A549 (cell line): ENCODE results near the gene TOM1L1. TPM values are rescaled to one million over a fixed set of nuclear protein-coding genes. Genes with fewer than 3 reads are reported as not detected.

ENCODE experiments used
- ATAC-seq, 2 experiments: fragments of 200-7000 bp in 1 of 2; fragments of >200 bp in 1 of 2; cut with Nextera tagmentation in 1 of 2; cut with Tn5 transposase in 1 of 2; 3 replicates each; pipeline versions ENCODE4 v1.8.0 to v1.9.1; 2018 to 2020; ENCODE audit warnings: mild to moderate bottlenecking in 1 of 2, moderate library complexity in 1 of 2
- CTCF ChIA-PET: fragments of 300-600 bp; sonication (Branson Sonifier 250); formaldehyde crosslinking; extraction: SDS; loops from one replicate; lab custom pipeline; 2021; ENCODE audit warnings: antibody characterized with exemption, inconsistent platforms; lab: Yijun Ruan, JAX
- POLR2A ChIA-PET: fragments of 350-600 bp; formaldehyde crosslinking; extraction: SDS; loops from one replicate; lab custom pipeline; 2021; ENCODE audit warnings: antibody characterized with exemption, inconsistent platforms; lab: Yijun Ruan, JAX
- DNase-seq, 2 experiments: peaks; one replicate each; pipeline versions ENCODE4 v3.0.0 to v3.0.0-alpha.2; 2011 to 2016; ENCODE audit warnings: low read depth in 1 of 2, low spot score in 1 of 2
- FAIRE-seq: peaks from 2 replicates; lab custom pipeline; 2011; peaks lifted over from hg19 to GRCh38; lab: Jason Lieb, UNC
- H3K27ac ChIP-seq, 2 experiments: fragments of >200 bp; sonication (Bioruptor Twin); formaldehyde crosslinking; 3 replicates each; pipeline ENCODE4 v1.5.1; 2016 to 2017
- H3K4me1 ChIP-seq: fragments of >200 bp; sonication (Bioruptor Twin); formaldehyde crosslinking; 3 replicates; pipeline ENCODE4 v1.6.1; 2016
- H3K4me2 ChIP-seq: fragments of >200 bp; sonication (Bioruptor Twin); formaldehyde crosslinking; 3 replicates; pipeline ENCODE4 v1.6.1; 2016
- H3K4me3 ChIP-seq: fragments of >200 bp; sonication (Bioruptor Twin); formaldehyde crosslinking; 3 replicates; pipeline ENCODE4 v1.5.1; 2016
- H3K9me3 ChIP-seq: fragments of >200 bp; sonication (Bioruptor Twin); formaldehyde crosslinking; 3 replicates; pipeline ENCODE4 v1.6.1; 2016
- CHD4 ChIP-seq: fragments of 200-600 bp; sonication (generic); IDR thresholded peaks from 2 replicates; pipeline ENCODE4 v1.6.1; 2016; ENCODE audit warnings: antibody characterized with exemption, mild to moderate bottlenecking, borderline replicate concordance
- FOSL2 ChIP-seq, 2 experiments: fragments of 450-650 bp in 1 of 2; fragments of >200 bp in 1 of 2; sonication (Bioruptor Twin) in 1 of 2; formaldehyde crosslinking; IDR thresholded peaks; 2 replicates each; pipeline versions ENCODE4 v1.5.0 to v1.6.1; 2016 to 2020; ENCODE audit warnings: mild to moderate bottlenecking in 1 of 2, moderate library complexity in 1 of 2
- FOXS1 ChIP-seq: fragments of 250-450 bp; sonication (Bioruptor Pico); IDR thresholded peaks from 2 replicates; pipeline ENCODE4 v1.5.0; 2020; ENCODE audit warnings: mild to moderate bottlenecking, moderate library complexity
- GATA3 ChIP-seq: IDR thresholded peaks from 2 replicates; pipeline ENCODE4 v1.6.1; 2012; ENCODE audit warnings: borderline replicate concordance
- HOXB13 ChIP-seq: fragments of 250-450 bp; sonication (Bioruptor Pico); IDR thresholded peaks from 2 replicates; pipeline ENCODE4 v1.5.0; 2020; ENCODE audit warnings: low read depth, mild to moderate bottlenecking, moderate library complexity
- HOXB5 ChIP-seq: fragments of 250-450 bp; sonication (Bioruptor Pico); IDR thresholded peaks from 2 replicates; pipeline ENCODE4 v1.5.0; 2020; ENCODE audit warnings: mild to moderate bottlenecking, moderate library complexity
- KDM1A ChIP-seq: fragments of 200-600 bp; sonication (generic); IDR thresholded peaks from 2 replicates; pipeline ENCODE4 v1.6.1; 2016; ENCODE audit warnings: low read depth, mild to moderate bottlenecking
- KDM5A ChIP-seq: fragments of 200-600 bp; sonication (generic); IDR thresholded peaks from 2 replicates; pipeline ENCODE4 v1.6.1; 2016; ENCODE audit warnings: antibody characterized with exemption, mild to moderate bottlenecking
- MAZ ChIP-seq: fragments of 150-350 bp; IDR thresholded peaks from 2 replicates; pipeline ENCODE4 v1.6.1; 2014; ENCODE audit warnings: antibody characterized with exemption, low read depth, low read length, borderline replicate concordance
- NFE2L2 ChIP-seq: fragments of 150-350 bp; conservative IDR thresholded peaks from 2 replicates; pipeline ENCODE4 v1.6.1; 2014; ENCODE audit warnings: low read length
- RARB ChIP-seq: fragments of 250-450 bp; sonication (Bioruptor Pico); IDR thresholded peaks from 2 replicates; pipeline ENCODE4 v1.8.0; 2021; ENCODE audit warnings: mild to moderate bottlenecking, moderate library complexity
- RFX5 ChIP-seq: fragments of 450-650 bp; IDR thresholded peaks from 2 replicates; pipeline ENCODE4 v1.7.1; 2014; ENCODE audit warnings: antibody characterized with exemption, mild to moderate bottlenecking, moderate library complexity
- RNF2 ChIP-seq: fragments of 200-600 bp; sonication (generic); IDR thresholded peaks from 2 replicates; pipeline ENCODE4 v1.6.1; 2016; ENCODE audit warnings: low read depth, mild to moderate bottlenecking, antibody characterized with exemption, moderate library complexity, borderline replicate concordance
- SREBF2 ChIP-seq: fragments of 450-650 bp; IDR thresholded peaks from 2 replicates; pipeline ENCODE4 v1.6.1; 2014; ENCODE audit warnings: mild to moderate bottlenecking, moderate library complexity
- TFCP2L1 ChIP-seq: fragments of 250-450 bp; sonication (Bioruptor Pico); IDR thresholded peaks from 2 replicates; pipeline ENCODE4 v1.5.0; 2021; ENCODE audit warnings: mild to moderate bottlenecking
- TP53 ChIP-seq: fragments of 250-450 bp; sonication (Bioruptor Pico); IDR thresholded peaks from 2 replicates; pipeline ENCODE4 v1.5.0; 2021; ENCODE audit warnings: mild to moderate bottlenecking, moderate library complexity
- ZFP36 ChIP-seq: fragments of 450-650 bp; IDR thresholded peaks from 2 replicates; pipeline ENCODE4 v1.6.1; 2014; ENCODE audit warnings: borderline replicate concordance; ENCODE audit not compliant: partially characterized antibody
- WGBS: methylation state at CpG from one replicate; pipeline ENCODE4 v1.1.6; 2017; ENCODE audit errors: missing lambda C conversion rate; 5-methylcytosine and 5-hydroxymethylcytosine counted together
- polyA plus RNA-seq, 4 experiments: library from polyadenylated mRNA; depleted of rRNA in 3 of 4; stranded (reverse); fragments of >200 nt; fragmentation: RNase III in 1 of 4; extraction: RNeasy Plus Mini Kit Qiagen cat#74134 plus additional on column Dnase treatment in 1 of 4; gene quantifications; 2 replicates in 3 of 4; 3 replicates in 1 of 4; pipeline ENCODE4 v1.2.3, GENCODE V29; 2011 to 2017
- TF ChIP-seq, protein P1 (sequence below): IDR thresholded peaks from 2 replicates; pipeline ENCODE4 v1.6.1; 2012
- TF ChIP-seq, protein P2 (sequence below): IDR thresholded peaks from 2 replicates; pipeline ENCODE4 v1.6.1; 2012
- TF ChIP-seq, protein P3 (sequence below): fragments of 250-450 bp; sonication (Bioruptor Pico); IDR thresholded peaks from 2 replicates; pipeline ENCODE4 v1.5.0; 2020; ENCODE audit warnings: low read depth, mild to moderate bottlenecking, moderate library complexity
- TF ChIP-seq, protein P4 (sequence below): fragments of 250-450 bp; sonication (Bioruptor Pico); IDR thresholded peaks from 2 replicates; pipeline ENCODE4 v1.5.0; 2021; ENCODE audit warnings: mild to moderate bottlenecking, moderate library complexity, borderline replicate concordance
- TF ChIP-seq, protein P5 (sequence below): fragments of 150-350 bp; IDR thresholded peaks from 2 replicates; pipeline ENCODE4 v1.6.1; 2014; ENCODE audit warnings: low read depth, mild to moderate bottlenecking, low read length
- TF ChIP-seq, protein P6 (sequence below): fragments of 200-600 bp; sonication (generic); IDR thresholded peaks from 2 replicates; pipeline ENCODE4 v1.6.1; 2016; ENCODE audit warnings: antibody characterized with exemption, mild to moderate bottlenecking, moderate library complexity

TOM1L1 gene
- polyA plus RNA-seq, 2 of the 4 experiments (the other 2 are of a cell fraction): 53.4 to 117 TPM

DNA sequence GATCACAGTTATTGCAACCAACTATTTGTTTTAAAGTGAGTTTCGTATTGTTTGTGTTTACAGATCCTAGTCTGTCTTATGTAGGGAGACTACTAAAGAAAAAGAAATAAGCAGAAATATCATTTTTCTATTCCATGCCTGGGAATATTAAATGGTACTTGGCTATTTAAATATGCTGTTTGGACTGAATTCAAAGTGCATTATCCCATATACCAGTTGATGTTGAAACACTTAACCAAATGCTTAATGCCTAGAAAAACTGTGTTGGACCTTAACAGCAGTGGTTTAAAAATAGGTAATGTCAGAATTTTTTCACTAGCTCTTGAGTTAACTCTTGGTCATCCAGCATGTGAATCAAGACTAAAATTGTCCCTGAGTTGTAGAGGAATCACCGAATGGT lies 37.5 kb upstream of the TOM1L1 start (continued):
- TF ChIP-seq TP53 (CRISPR knock-in tag) (no peak), TFCP2L1 (CRISPR knock-in tag) (no peak), NFE2L2 (no peak), RFX5 (no peak), RARB (CRISPR knock-in tag) (no peak), FOXS1 (CRISPR knock-in tag) (no peak)
- TF ChIP-seq, protein P1, sequence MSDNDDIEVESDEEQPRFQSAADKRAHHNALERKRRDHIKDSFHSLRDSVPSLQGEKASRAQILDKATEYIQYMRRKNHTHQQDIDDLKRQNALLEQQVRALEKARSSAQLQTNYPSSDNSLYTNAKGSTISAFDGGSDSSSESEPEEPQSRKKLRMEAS: no peak
- TF ChIP-seq, protein P2, sequence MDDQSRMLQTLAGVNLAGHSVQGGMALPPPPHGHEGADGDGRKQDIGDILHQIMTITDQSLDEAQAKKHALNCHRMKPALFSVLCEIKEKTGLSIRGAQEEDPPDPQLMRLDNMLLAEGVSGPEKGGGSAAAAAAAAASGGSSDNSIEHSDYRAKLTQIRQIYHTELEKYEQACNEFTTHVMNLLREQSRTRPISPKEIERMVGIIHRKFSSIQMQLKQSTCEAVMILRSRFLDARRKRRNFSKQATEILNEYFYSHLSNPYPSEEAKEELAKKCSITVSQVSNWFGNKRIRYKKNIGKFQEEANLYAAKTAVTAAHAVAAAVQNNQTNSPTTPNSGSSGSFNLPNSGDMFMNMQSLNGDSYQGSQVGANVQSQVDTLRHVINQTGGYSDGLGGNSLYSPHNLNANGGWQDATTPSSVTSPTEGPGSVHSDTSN: no peak
- TF ChIP-seq, protein P3, sequence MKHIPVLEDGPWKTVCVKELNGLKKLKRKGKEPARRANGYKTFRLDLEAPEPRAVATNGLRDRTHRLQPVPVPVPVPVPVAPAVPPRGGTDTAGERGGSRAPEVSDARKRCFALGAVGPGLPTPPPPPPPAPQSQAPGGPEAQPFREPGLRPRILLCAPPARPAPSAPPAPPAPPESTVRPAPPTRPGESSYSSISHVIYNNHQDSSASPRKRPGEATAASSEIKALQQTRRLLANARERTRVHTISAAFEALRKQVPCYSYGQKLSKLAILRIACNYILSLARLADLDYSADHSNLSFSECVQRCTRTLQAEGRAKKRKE (CRISPR knock-in tag): no peak

DNA sequence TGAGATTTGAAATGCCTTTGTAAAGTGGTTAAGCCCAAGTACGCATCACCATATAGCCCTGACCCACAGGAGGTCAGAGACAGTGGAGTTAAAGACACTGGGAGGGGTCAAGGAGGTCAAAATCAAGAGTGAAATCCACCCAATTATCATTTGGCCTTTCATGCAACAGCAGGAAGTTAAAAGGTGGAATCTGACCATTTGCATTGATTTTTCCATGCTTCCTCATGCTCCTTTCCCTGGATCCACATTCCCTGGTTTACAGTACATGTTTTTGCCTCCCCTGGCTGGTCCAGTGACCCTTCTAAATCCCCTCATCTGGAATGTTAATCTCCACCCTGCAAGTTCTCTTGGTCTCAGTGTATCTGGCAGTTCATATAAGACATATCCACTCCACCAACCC lies 36.6 kb upstream of the TOM1L1 start:
- CTCF ChIA-PET: interaction anchor here (0.7 kb wide), 1 partner anchor 78 kb away, joined by 3 read pairs; no protein-coding TSS in a partner anchor
- Histone ChIP-seq H3K4me3 (no peak overlapping the region), H3K9me3 (no peaks in the 10 kb centered on the region), H3K4me2 (no peak overlapping the region), H3K4me1 (no peaks in the 10 kb centered on the region), H3K27ac (no peak overlapping the region)
- DNase-seq: no peak
- TF ChIP-seq ZFP36 (no peak), RNF2 (no peak), FOSL2 (IDR thresholded peaks at IDR 0.05) (no peak), FOSL2 (CRISPR knock-in tag; IDR thresholded peaks at IDR 0.05) (no peak), SREBF2 (no peak), KDM1A (no peak), MAZ (no peak), HOXB13 (CRISPR knock-in tag) (no peak), CHD4 (no peak), TP53 (CRISPR knock-in tag) (no peak)
- TF ChIP-seq, protein P1: no peak
- POLR2A ChIA-PET: no interaction called here
- ATAC-seq: no peak
- WGBS: 0% methylated on average over 1 of the region's 1 CpG
- FAIRE-seq: no peak

DNA sequence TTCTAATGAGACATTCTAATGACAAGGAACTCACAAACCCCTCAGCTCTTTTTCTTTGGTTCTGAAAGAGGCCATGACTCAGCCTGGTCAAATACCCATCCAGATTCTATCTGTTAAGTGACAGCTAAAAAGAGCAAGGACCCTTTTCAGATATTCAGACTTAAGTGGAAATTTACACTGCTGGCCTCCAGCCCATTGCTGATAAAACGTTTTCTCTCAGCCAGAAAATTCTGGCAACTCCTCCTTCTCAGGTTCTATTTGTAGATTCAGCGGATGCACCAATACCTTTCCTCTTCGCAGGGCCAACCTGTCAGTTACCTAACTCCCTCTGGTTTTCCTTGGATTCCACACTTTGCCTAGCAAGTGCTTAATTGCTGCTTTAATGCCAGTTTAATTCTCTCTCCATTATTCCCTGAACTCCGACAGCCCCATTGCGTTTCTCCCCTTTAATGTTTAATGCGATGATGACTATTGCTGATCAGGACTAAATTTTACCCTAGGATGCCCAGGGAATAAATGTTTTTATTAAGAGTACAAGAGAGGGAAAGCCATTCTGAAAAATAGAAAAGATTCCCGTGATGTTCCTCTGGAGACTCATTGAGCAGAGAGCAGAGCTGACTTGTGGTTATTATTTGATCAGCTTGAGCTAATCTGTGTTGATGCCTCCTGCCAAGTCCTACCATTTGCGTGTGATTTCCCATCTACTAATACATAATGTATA lies 35.9 kb upstream of the TOM1L1 start:
- H3K4me3 ChIP-seq: no peak overlapping the region
- no peaks in the 10 kb centered on the region for H3K4me1 ChIP-seq
- CTCF ChIA-PET: interaction anchor here (0.7 kb wide), 1 partner anchor 77 kb away, joined by 3 read pairs; no protein-coding TSS in a partner anchor
- DNase-seq: no peak
- no peak overlapping the region for H3K27ac ChIP-seq
- no peak overlapping the region for H3K4me2 ChIP-seq
- no peaks in the 10 kb centered on the region for H3K9me3 ChIP-seq
- WGBS: 23% methylated on average over 8 of the region's 8 CpGs
- no peak for FAIRE-seq
- ATAC-seq: no peak
- POLR2A ChIA-PET: no interaction called here
- TF ChIP-seq FOSL2 (IDR thresholded peaks at IDR 0.05): no peak
- no peak for TF ChIP-seq FOSL2 (CRISPR knock-in tag; IDR thresholded peaks at IDR 0.05)
- TF ChIP-seq HOXB5 (CRISPR knock-in tag): no peak
- TF ChIP-seq, protein P4, sequence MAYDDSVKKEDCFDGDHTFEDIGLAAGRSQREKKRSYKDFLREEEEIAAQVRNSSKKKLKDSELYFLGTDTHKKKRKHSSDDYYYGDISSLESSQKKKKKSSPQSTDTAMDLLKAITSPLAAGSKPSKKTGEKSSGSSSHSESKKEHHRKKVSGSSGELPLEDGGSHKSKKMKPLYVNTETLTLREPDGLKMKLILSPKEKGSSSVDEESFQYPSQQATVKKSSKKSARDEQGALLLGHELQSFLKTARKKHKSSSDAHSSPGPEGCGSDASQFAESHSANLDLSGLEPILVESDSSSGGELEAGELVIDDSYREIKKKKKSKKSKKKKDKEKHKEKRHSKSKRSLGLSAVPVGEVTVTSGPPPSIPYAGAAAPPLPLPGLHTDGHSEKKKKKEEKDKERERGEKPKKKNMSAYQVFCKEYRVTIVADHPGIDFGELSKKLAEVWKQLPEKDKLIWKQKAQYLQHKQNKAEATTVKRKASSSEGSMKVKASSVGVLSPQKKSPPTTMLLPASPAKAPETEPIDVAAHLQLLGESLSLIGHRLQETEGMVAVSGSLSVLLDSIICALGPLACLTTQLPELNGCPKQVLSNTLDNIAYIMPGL (CRISPR knock-in tag): no peak
- TF ChIP-seq, protein P5, sequence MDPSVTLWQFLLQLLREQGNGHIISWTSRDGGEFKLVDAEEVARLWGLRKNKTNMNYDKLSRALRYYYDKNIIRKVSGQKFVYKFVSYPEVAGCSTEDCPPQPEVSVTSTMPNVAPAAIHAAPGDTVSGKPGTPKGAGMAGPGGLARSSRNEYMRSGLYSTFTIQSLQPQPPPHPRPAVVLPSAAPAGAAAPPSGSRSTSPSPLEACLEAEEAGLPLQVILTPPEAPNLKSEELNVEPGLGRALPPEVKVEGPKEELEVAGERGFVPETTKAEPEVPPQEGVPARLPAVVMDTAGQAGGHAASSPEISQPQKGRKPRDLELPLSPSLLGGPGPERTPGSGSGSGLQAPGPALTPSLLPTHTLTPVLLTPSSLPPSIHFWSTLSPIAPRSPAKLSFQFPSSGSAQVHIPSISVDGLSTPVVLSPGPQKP: no peak
- no peak for TF ChIP-seq GATA3
- no peak for TF ChIP-seq KDM5A
- TF ChIP-seq, protein P6, sequence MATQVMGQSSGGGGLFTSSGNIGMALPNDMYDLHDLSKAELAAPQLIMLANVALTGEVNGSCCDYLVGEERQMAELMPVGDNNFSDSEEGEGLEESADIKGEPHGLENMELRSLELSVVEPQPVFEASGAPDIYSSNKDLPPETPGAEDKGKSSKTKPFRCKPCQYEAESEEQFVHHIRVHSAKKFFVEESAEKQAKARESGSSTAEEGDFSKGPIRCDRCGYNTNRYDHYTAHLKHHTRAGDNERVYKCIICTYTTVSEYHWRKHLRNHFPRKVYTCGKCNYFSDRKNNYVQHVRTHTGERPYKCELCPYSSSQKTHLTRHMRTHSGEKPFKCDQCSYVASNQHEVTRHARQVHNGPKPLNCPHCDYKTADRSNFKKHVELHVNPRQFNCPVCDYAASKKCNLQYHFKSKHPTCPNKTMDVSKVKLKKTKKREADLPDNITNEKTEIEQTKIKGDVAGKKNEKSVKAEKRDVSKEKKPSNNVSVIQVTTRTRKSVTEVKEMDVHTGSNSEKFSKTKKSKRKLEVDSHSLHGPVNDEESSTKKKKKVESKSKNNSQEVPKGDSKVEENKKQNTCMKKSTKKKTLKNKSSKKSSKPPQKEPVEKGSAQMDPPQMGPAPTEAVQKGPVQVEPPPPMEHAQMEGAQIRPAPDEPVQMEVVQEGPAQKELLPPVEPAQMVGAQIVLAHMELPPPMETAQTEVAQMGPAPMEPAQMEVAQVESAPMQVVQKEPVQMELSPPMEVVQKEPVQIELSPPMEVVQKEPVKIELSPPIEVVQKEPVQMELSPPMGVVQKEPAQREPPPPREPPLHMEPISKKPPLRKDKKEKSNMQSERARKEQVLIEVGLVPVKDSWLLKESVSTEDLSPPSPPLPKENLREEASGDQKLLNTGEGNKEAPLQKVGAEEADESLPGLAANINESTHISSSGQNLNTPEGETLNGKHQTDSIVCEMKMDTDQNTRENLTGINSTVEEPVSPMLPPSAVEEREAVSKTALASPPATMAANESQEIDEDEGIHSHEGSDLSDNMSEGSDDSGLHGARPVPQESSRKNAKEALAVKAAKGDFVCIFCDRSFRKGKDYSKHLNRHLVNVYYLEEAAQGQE: no peak
- TF ChIP-seq KDM1A: no peak
- TF ChIP-seq, protein P3 (CRISPR knock-in tag): no peak
